Posterior vena cava (tissue), 2 donors: Measurements from ENCODE around the gene WLS. TPM values are rescaled to one million over a fixed set of nuclear protein-coding genes. Genes with fewer than 3 reads are reported as not detected.
"Not testable (repeated sequence)": the region's sequence is repeated elsewhere in the genome, so short reads cannot be mapped to it uniquely, and the experiment has no call there.

Source experiments
- DNase-seq: peaks from one replicate; pipeline ENCODE4 v3.0.0-alpha.2; 2020; ENCODE audit warnings: low spot score
- intact Hi-C, 2 donors: fragments of 100-400 bp; cut with DNase I; formaldehyde crosslinking; loops; one replicate each; pipeline versions ENCODE4 v1.14.1 to v1.14.2; 2022 to 2023
- total RNA-seq, 2 donors: library from RNA; stranded (reverse); fragmentation: NEBNext Ultra II Directional; extraction: Animal tissue kit (Norgen Biotek cat#: 25700); gene quantifications; one replicate each; pipeline ENCODE4 v1.2.1, GENCODE V29; 2021
- donor health status: DM: yes; HTN: yes; CAD: no.
- donor health status: DM: yes; HTN: yes; CAD: no.

The WLS gene
- total RNA-seq, 2 donors from 2014 or later, result 53.3 to 83.6 TPM

- intact Hi-C loops, result no loop called here
Measured at GRCh38 chr1:68175621-68176398, 56.5 kb downstream of the WLS start.

DNA sequence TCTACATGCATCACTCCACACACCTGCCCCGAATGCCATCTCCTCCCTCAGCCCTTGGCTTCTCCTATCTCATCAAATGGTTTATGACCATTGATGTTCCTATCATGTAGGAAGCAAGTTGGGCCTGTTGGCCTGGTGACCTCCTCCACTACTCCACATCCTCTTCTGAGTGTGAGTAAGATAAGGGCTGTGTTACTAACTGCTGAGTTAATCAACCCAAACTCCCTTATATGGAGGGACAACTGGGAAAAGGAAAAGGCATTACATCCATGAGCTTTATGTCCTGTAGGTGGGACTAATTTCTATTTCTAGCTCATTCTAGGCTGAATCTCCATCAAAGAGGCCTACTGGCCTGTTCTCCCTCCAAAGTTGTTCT is 57.6 kb downstream of the WLS start:
- DNase-seq, result no peak
- intact Hi-C loops, result no loop called here

More at GRCh38 chr1:68175621-68176398, 56.5 kb downstream of the WLS start:
- no peak for DNase-seq

DNA sequence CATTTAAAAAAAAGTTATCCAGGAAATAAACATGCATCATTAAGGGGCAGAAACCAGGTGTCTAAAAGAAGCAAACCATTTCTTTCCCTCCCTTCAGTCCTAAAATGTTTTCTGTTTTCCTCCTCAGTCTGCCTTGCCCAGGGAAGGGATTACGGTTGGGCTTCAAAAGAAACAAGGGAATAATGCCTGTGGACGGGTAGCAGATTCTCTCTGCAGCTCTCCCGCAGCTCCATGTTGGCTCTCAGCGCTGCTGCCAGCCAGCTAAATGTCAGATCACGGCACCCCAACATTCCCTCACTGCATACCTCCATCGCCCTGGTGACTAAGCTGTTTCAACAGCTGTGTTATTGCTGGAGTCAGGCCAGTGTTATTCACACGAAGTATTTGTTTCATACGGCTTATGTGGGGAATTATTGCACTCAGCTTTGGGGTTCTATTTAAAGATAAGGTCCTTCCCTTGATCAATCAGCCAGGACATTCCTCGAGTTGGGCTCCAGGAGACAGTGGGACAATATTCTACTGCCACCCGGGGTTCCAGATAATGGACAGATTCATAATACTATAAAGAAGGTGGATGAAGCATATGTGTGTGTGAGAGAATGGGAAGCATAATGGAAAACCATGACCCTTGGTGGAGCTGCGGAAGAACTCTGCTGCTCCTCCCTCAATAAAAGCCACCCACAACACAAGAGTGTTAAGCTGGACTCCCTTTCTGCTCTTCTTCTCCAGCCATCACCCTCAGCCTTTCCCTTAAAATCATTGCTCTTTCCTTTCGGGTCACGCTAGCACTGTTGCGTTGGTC is 58.2 kb downstream of the WLS start:
- DNase-seq, result no peak
- intact Hi-C loops, result no loop called here

- intact Hi-C loops, result no loop called here
- no peak for DNase-seq
Measured at GRCh38 chr1:68173283-68173935, 58.9 kb downstream of the WLS start.

DNA sequence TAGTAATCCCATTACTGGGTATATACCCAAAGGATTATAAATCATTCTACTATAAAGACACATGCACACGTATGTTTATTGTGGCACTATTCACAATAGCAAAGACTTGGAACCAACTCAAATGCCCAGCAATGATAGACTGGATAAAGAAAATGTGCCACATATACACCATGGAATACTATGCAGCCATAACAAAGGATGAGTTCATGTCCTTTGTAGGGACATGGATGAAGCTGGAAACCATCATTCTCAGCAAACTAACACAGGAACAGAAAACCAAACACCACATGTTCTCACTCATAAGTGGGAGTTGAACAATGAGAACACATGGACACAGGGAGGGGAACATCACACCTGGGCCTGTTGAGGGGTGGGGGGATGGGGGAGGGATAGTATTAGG is 60.5 kb downstream of the WLS start:
- intact Hi-C loops, DNase-seq: not testable (repeated sequence)

- intact Hi-C loops, result no loop called here
- DNase-seq, result no peak
Measured at GRCh38 chr1:68168545-68169171, 63.7 kb downstream of the WLS start.

DNA sequence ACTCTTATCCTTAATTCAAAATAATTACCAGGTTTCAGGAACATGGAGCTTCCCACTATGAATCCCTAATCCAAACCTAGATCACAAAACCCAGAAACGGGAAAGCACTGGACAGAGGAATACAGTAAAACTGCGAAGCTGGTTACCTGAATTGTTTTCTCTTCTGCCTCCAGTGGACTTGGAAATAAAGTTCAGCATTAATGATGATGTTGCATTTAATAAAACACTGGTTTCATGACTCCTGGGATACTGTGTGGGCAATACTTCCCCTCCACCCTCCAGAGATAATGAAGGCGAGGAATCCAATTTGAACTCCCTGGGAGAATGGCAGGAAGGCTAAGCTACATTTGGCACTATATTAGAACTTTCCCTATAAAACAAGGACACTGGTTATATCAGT is 65.1 kb downstream of the WLS start:
- intact Hi-C loops, result no loop called here
- DNase-seq, result no peak

- DNase-seq, result no peak
- intact Hi-C loops, result no loop called here
Measured at GRCh38 chr1:68166348-68166747, 66.0 kb downstream of the WLS start.

DNA sequence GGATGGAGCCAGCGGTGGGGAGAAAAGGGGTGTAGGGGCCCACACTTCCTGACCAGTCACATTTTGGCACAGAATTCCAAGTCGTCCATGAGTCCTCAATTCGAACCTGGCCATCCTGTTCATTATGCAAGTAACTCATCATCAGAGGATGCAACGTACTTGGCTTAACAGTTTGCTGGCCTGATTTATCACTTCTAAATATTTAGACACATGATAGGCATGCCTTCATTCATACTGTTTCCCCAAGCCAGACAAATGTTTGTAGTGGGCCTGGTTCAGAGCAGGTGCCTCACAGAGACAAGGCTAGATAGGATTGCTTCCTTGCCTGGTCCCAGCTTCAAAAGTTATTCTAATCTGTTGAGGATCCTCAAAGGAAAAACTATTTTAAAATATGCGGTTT is 66.7 kb downstream of the WLS start:
- no peak for DNase-seq
- intact Hi-C loops, result no loop called here

DNA sequence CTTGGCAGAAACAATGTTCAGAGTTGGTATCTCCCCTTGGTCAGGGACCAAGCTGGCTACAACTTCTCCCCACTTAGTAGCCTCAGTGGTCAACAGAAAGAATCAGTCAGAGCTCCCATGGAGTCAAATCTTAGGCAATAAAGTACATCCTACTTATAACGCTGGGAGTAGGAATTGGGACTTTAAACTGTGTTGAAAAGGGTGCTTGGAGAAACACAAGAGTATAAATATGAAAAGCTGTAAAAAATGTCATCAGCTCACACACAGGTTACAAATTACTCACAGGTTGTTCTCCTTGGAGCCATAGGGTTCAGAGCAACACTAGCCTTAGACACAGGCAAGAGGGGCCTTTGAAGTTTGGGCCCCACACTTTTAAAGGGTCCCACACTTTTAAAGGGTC is 67.4 kb downstream of the WLS start:
- no peak for DNase-seq
- intact Hi-C loops, result no loop called here

DNA sequence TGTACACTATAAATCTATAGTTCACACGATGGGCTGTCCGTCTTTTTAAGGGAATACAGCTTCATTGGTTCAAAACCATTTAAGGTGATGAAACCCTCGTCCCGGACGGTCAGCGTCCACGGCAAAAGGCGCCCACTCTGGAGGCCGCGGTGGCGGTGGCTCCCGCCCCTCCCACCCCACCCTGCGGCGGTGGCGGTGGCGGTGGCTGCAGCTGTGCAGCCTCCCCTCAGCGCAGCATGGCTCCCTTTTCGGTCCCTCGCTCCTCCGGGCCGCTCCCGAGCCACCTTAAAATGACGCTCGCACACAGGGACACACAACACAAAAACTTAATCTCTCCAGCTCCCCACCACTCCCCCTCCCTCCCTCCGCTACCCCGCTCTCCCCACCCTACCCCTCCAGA is 69.1 kb downstream of the WLS start:
- no peak for DNase-seq
- intact Hi-C loops, result no loop called here

DNA sequence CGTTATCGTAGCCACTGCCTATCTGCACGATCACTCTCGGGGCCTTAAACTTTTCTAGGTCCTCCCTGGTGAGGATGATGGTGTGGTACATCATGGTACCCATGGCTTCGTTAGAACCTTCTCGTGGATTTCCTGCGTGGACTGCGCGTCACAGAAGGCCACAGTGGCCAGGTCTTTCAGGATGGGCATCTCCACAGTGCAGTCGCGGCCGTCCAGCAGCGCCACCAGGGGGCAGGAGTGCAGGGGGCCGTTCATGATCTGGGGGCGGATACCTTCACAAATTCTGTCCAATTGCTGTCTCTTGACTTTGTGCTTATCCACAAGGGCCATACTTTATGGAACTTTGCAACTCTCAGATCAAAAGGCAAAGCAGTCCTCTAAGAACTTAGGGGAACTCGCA is 69.6 kb downstream of the WLS start:
- no peak for DNase-seq

GRCh38 chr1:68161672-68162071 is 70.7 kb downstream of the WLS start:
- intact Hi-C loops, DNase-seq: not testable (repeated sequence)

More for the DNA sequence above, 69.6 kb downstream of the WLS start:
- intact Hi-C loops, result no loop called here

DNA sequence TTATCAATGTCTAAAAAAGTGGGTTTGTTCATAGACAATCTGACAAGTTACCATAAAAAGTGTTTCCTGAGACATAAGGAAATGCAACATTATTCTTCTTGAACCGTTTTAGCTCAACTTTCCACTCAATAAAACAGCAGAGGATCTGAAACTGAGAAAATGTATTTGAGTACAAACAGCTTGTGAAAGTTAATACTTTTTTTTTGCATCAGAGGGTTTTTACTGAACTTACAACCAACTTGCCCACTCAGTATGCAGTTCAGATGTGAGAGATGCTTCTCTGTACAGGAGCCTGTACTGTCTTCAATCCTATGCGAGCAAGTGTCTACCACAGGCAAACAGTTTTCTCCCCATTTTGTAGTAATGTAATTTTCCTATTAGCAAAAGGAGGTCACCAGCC is 71.4 kb downstream of the WLS start:
- intact Hi-C loops, DNase-seq: not testable (repeated sequence)

DNA sequence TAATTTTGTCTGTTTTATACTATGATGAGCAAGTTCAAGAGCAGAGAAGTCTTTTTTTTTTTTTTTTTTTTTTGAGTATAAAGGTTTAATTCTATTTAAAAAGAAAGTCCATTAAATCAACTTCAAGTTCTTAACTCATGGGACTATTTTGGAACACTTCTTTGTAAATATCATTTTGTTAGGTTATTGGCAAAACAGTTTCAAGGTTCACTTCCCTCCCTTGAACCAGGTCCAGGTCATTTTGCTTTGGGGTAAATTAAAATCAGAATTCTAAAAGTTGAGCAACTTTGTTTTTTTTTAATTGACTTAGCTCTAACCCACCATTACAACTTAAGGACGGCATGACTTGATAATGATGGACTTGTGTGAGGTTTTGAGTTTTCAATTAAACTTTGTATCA is 72.3 kb downstream of the WLS start:
- intact Hi-C loops, result no loop called here

GRCh38 chr1:68158837-68159236 is 73.5 kb downstream of the WLS start:
- DNase-seq, result no peak
- intact Hi-C loops, result no loop called here

More for the DNA sequence above, 72.3 kb downstream of the WLS start:
- no peak for DNase-seq

DNA sequence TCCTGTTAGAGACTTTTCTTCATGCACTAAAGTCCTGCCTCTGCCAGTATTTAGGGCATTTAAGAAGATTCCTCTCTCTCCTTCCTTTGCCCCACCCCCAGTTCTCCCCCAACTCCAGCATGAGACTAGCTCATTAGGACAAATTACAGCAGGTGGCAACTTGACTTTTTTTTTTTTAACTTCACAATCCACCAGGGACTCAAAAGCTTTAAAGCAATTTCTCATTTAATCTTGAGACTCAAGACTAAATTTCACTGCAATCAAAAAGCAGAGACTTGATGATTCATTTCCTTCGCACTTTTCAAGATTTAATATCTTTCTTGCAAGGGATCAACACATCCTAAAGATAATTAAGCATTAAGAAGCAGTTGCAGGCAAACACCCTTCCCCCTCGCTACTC is 74.9 kb downstream of the WLS start:
- no peak for DNase-seq
- intact Hi-C loops, result no loop called here

GRCh38 chr1:68151690-68152089 is 80.6 kb downstream of the WLS start:
- intact Hi-C loops, result no loop called here
- DNase-seq, result no peak

GRCh38 chr1:68149907-68150306 is 82.4 kb downstream of the WLS start:
- intact Hi-C loops, result loop anchor here in 1 of 2 donors (1.0 kb wide), 1 partner anchor 31 kb away; no protein-coding TSS in a partner anchor
- DNase-seq, result no peak
